ENCODE measurements around the gene COG5. TPM values are rescaled to one million over a fixed set of nuclear protein-coding genes. Genes with fewer than 3 reads are reported as not detected.

COG5 gene
- total RNA-seq, 1 experiment from 2014 or later = 43.9 TPM

DNA sequence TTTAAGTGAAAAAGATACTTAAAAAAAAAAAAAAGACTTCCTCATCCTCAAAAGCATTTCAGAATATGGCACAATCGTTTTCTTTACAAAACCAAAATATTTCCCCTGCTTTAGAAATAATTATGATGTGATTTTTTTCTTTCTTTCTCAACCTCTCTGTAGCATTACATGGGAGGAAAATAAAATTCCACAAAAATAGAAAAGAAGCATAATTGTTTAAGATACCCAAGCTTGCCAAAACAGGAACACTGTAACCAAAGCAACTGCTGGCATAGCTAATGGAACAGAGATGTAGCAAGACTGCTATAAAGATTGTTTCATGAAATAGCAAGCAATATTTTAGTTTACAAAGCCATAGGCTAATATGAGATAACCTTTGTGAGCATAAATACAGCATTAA, 169.4 kb downstream of the COG5 start:
- Mint-ChIP-seq H3K27me3 (ENCODE audit: insufficient read depth, unreplicated experiment) (no peaks in the 10 kb centered on the region), H3K4me3 (ENCODE audit: unreplicated experiment) (no peak overlapping the region), H3K9me3 (ENCODE audit: unreplicated experiment) (no peaks in the 10 kb centered on the region), H3K36me3 (ENCODE audit: insufficient read depth, unreplicated experiment) (peaks cover 7% of the 10 kb centered on the region), H3K4me1 (ENCODE audit: low read depth, unreplicated experiment) (peaks cover 23% of the 10 kb centered on the region), H3K27ac (ENCODE audit: unreplicated experiment) (no peak overlapping the region)
- Histone ChIP-seq H3K4me1 (peaks cover 20% of the 10 kb centered on the region; the same call in 1 of the 2 replicates), H3K9me3 (no peaks in the 10 kb centered on the region), H3K27me3 (replicated peaks; ENCODE audit: control insufficient read depth, insufficient read depth, low read length) (no peaks in the 10 kb centered on the region), H3K36me3 (ENCODE audit: control insufficient read depth, insufficient read depth, low read length) (no peaks in the 10 kb centered on the region), H3K4me3 (ENCODE audit: low read depth, low read length) (no peak overlapping the region)
- intact Hi-C loops (cut with micrococcal nuclease; ENCODE audit: unreplicated experiment) = no loop called here
- TF ChIP-seq, protein P1, sequence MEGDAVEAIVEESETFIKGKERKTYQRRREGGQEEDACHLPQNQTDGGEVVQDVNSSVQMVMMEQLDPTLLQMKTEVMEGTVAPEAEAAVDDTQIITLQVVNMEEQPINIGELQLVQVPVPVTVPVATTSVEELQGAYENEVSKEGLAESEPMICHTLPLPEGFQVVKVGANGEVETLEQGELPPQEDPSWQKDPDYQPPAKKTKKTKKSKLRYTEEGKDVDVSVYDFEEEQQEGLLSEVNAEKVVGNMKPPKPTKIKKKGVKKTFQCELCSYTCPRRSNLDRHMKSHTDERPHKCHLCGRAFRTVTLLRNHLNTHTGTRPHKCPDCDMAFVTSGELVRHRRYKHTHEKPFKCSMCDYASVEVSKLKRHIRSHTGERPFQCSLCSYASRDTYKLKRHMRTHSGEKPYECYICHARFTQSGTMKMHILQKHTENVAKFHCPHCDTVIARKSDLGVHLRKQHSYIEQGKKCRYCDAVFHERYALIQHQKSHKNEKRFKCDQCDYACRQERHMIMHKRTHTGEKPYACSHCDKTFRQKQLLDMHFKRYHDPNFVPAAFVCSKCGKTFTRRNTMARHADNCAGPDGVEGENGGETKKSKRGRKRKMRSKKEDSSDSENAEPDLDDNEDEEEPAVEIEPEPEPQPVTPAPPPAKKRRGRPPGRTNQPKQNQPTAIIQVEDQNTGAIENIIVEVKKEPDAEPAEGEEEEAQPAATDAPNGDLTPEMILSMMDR (IDR thresholded peaks at IDR 0.05; ENCODE audit: insufficient read depth in 1 of 2, low read depth in 1 of 2, low read length in 1 of 2, severe bottlenecking in 1 of 2, unreplicated experiment in 1 of 2) = no peak
- no TSS peak for BruUV-seq (replicated peaks)
- no peak for DNase-seq
- ChIA-PET CTCF (no interaction called here), POLR2A (no interaction called here)

DNA sequence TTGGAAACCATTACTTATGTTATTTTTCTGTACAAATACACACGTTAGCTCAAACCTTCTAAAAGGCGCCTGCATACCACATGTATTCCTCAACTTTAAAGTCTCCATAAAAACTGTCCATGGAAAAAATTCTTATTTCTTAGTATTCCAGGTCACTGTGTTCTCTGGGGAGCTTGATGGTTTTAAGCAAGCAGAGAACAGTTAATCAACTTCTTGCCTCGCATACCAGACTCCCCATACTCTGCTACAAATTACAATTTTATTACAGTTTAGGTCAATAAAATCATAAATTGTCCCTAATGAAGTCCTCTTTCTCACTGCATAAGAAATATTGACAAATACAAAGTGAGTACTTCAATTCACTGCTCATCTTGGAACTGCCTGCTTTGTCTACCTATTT, 170.9 kb downstream of the COG5 start:
- POLR2A ChIA-PET = no interaction called here
- no peak for DNase-seq
- Histone ChIP-seq H3K27me3 (replicated peaks; ENCODE audit: control insufficient read depth, insufficient read depth, low read length) (no peaks in the 10 kb centered on the region), H3K4me3 (ENCODE audit: low read depth, low read length) (no peak overlapping the region), H3K36me3 (ENCODE audit: control insufficient read depth, insufficient read depth, low read length) (no peaks in the 10 kb centered on the region), H3K4me1 (peaks cover 22% of the 10 kb centered on the region; the same call in 1 of the 2 replicates), H3K9me3 (no peaks in the 10 kb centered on the region)
- BruUV-seq (replicated peaks) = no TSS peak
- Mint-ChIP-seq H3K4me3 (ENCODE audit: unreplicated experiment) (no peak overlapping the region), H3K9me3 (ENCODE audit: unreplicated experiment) (no peaks in the 10 kb centered on the region), H3K27me3 (ENCODE audit: insufficient read depth, unreplicated experiment) (no peaks in the 10 kb centered on the region), H3K27ac (ENCODE audit: unreplicated experiment) (no peak overlapping the region), H3K36me3 (ENCODE audit: insufficient read depth, unreplicated experiment) (peaks cover 7% of the 10 kb centered on the region), H3K4me1 (ENCODE audit: low read depth, unreplicated experiment) (peaks cover 23% of the 10 kb centered on the region)
- CTCF ChIA-PET = no interaction called here
- intact Hi-C loops (cut with micrococcal nuclease; ENCODE audit: unreplicated experiment) = no loop called here
- TF ChIP-seq, protein P1 (IDR thresholded peaks at IDR 0.05; ENCODE audit: insufficient read depth in 1 of 2, low read depth in 1 of 2, low read length in 1 of 2, severe bottlenecking in 1 of 2, unreplicated experiment in 1 of 2) = no peak

DNA sequence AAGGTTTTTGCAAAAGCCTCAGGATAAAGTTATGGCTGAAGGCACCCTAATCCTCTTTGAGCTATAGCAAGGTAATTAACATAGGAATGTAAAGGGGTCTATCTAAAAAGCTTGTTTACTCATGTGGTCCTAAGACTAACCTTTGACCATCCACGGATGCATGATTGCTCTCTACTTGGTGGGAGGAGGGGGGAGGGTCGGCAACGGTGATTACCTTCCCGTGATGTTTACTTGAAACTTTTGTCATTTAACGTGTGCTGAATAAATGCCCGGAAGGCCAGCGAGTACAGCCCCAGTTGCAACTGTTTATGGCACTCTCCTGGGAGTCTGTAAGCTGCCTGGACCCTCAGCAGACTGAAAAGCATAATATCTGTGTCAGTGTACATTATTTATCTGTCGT, 172.8 kb downstream of the COG5 start:
- POLR2A ChIA-PET = no interaction called here
- intact Hi-C loops (cut with micrococcal nuclease; ENCODE audit: unreplicated experiment) = no loop called here

More for the DNA sequence above, 172.8 kb downstream of the COG5 start:
- H3K27me3 ChIP-seq (replicated peaks; ENCODE audit: control insufficient read depth, insufficient read depth, low read length) = no peaks in the 10 kb centered on the region
- no peaks in the 10 kb centered on the region; the same call in 1 of the 2 replicates for H3K36me3 ChIP-seq (ENCODE audit: control insufficient read depth, insufficient read depth, low read length)
- TF ChIP-seq, protein P1 (IDR thresholded peaks at IDR 0.05; ENCODE audit: insufficient read depth in 1 of 2, low read depth in 1 of 2, low read length in 1 of 2, severe bottlenecking in 1 of 2, unreplicated experiment in 1 of 2) = no peak
- H3K4me1 ChIP-seq = peaks cover 23% of the 10 kb centered on the region; the same call in 1 of the 2 replicates
- peak; percentile 43 to 67 for DNase-seq
- CTCF ChIA-PET = no interaction called here
- no peaks in the 10 kb centered on the region for H3K27me3 Mint-ChIP-seq (ENCODE audit: insufficient read depth, unreplicated experiment)
- H3K4me3 Mint-ChIP-seq (ENCODE audit: unreplicated experiment) = peak overlapping the region; percentile 46
- peaks cover 23% of the 10 kb centered on the region for H3K4me1 Mint-ChIP-seq (ENCODE audit: low read depth, unreplicated experiment)
- no peaks in the 10 kb centered on the region for H3K9me3 ChIP-seq
- H3K9me3 Mint-ChIP-seq (ENCODE audit: unreplicated experiment) = no peaks in the 10 kb centered on the region
- BruUV-seq (replicated peaks) = no TSS peak
- no peak overlapping the region for H3K4me3 ChIP-seq (ENCODE audit: low read depth, low read length)
- no peak overlapping the region for H3K27ac Mint-ChIP-seq (ENCODE audit: unreplicated experiment)
- H3K36me3 Mint-ChIP-seq (ENCODE audit: insufficient read depth, unreplicated experiment) = peaks cover 9% of the 10 kb centered on the region

All from Caco-2 (cell line).